Measurements from ENCODE around the gene AKT3.

The AKT3 gene

GRCh38 chr1:243715285-243715684 lies 134.8 kb downstream of the AKT3 start:
- DNase-seq (ENCODE audit: low read depth): no peak
- TF ChIP-seq CTCF (IDR thresholded peaks at IDR 0.05; ENCODE audit: insufficient read depth, low read depth, low read length, missing control alignments): no peak
- no peak overlapping the region for H3K4me3 ChIP-seq (ENCODE audit: low read depth, low read length)

- TF ChIP-seq CTCF (IDR thresholded peaks at IDR 0.05; ENCODE audit: insufficient read depth, low read depth, low read length, missing control alignments): no peak
- no peak overlapping the region for H3K4me3 ChIP-seq (ENCODE audit: low read depth, low read length)
- DNase-seq (ENCODE audit: low read depth): no peak
Measured at GRCh38 chr1:243713470-243714186, 136.4 kb downstream of the AKT3 start.

DNA sequence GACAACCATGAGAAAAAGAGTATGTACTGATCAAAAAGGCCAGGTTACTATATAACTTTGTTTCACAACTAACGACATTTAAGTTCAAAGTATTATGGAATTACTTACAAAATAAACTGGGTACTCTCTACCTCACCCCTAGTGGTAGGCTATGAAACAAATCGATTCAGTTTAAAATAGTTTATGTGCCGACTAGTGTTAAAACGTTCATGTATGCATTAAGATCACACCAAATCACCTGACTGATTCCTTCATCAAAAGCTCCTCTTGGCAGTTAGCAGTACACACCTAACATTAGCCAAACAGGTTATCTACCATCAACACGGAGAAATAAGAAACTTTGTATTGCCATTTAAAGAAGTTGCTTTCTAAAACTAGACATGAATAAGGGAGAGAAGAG lies 137.1 kb downstream of the AKT3 start:
- H3K4me3 ChIP-seq (ENCODE audit: low read depth, low read length): no peak overlapping the region
- DNase-seq (ENCODE audit: low read depth): no peak
- no peak for TF ChIP-seq CTCF (IDR thresholded peaks at IDR 0.05; ENCODE audit: insufficient read depth, low read depth, low read length, missing control alignments)

DNA sequence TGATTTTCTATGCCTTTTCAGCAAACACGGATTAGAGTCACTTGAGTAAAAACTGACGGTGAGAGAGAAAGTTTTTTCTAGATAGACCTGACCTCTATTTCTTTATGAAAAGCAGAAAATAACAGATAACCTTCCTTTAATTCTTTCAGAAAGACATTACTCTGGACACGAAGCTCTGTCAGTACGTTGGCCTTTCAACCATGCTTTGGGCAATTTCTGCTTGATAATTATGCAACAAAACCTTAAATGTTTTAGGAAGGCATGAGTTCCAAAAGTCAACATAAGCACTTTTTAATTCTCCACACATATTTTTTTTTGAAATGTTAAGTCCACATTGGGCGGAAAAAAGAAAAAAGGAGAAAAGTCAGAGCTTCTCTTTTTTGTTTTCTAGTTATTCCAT lies 137.8 kb downstream of the AKT3 start:
- no peak for DNase-seq (ENCODE audit: low read depth)
- H3K4me3 ChIP-seq (ENCODE audit: low read depth, low read length): no peak overlapping the region
- no peak for TF ChIP-seq CTCF (IDR thresholded peaks at IDR 0.05; ENCODE audit: insufficient read depth, low read depth, low read length, missing control alignments)

- TF ChIP-seq CTCF (IDR thresholded peaks at IDR 0.05; ENCODE audit: insufficient read depth, low read depth, low read length, missing control alignments): no peak
- H3K4me3 ChIP-seq (ENCODE audit: low read depth, low read length): no peak overlapping the region
- no peak for DNase-seq (ENCODE audit: low read depth)
Measured at GRCh38 chr1:243710467-243710866, 139.6 kb downstream of the AKT3 start.

GRCh38 chr1:243708210-243708609 lies 141.8 kb downstream of the AKT3 start:
- H3K4me3 ChIP-seq (ENCODE audit: low read depth, low read length): no peak overlapping the region
- DNase-seq (ENCODE audit: low read depth): peak; percentile 12
- peak; percentile 12 for TF ChIP-seq CTCF (IDR thresholded peaks at IDR 0.05; ENCODE audit: insufficient read depth, low read depth, low read length, missing control alignments)

DNA sequence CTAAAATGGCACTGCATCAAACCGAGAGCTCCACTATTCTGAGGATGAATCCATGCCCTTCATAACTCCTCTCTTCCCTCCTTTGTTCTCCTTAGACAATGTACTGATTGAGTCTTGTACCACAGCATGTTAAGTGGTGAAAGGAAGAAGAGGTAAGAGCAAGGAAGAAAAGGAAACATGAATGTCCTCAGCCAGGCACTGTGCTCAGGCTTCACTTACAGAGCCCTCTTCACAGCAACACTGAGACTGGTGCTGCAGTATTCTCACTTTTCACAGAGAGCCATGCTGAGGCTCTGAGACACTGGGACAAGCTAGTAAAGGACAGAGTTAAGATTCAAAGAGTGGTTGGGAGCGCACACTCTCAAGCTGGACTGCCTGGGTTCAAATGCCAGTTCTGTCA lies 143.5 kb downstream of the AKT3 start:
- TF ChIP-seq CTCF (IDR thresholded peaks at IDR 0.05; ENCODE audit: insufficient read depth, low read depth, low read length, missing control alignments): no peak
- DNase-seq (ENCODE audit: low read depth): no peak
- no peak overlapping the region for H3K4me3 ChIP-seq (ENCODE audit: low read depth, low read length)
